HG03280 (cell line): ENCODE measurements around the gene BMP2K.

ENCODE experiments used
- ATAC-seq: cut with Tn5 transposase; IDR thresholded peaks from one replicate; pipeline ENCODE4 v1.9.1; 2021; ENCODE audit warnings: mild to moderate bottlenecking, moderate library complexity; ENCODE audit not compliant: unreplicated experiment

The BMP2K gene

GRCh38 chr4:78763763-78764387 is 12.3 kb upstream of the BMP2K start:
- no peak for ATAC-seq

DNA sequence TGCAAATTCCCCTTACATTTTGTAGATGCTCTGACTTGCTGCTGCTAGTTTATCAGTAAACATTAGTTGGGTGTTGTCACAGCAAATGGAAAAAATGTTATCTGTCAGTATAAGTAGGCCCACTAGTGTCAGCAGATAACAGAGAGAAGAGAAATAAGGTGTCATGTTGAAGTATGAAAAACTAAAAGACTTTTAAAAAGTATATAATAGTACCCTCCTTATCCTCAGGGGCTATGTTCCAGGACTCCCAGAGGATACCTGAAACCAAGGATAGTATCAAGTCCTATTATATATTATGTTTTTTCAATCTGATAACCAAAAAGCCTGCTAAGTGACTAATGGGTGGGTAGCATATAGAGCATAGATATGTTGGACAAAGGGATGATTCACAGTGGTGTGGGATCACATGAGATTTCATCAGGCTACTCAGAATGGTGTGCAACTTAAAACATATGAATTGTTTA is 11.6 kb upstream of the BMP2K start:
- ATAC-seq = no peak

- ATAC-seq = no peak
Observed at GRCh38 chr4:78765432-78766006, 10.6 kb upstream of the BMP2K start.

DNA sequence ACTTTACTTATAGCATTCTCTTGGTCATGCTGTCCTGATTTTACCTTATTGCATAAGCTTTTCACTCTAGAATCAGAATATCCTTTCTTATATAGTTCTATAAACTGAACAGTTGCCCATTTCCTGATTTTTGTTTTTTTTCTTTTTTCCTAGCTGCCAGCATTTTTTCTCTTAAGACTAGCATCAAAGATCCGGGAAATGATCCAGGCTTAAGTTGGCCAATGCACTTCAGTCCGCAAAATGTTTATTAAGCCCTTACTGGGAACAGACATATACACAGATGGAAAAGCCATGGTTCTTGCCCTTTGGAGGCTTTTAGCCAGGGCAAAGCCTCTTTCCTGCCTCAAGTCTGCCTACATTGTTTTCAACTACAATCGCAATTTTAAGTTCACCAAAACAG is 10.1 kb upstream of the BMP2K start:
- ATAC-seq = no peak

GRCh38 chr4:78766650-78767049 is 9.5 kb upstream of the BMP2K start:
- ATAC-seq = peak; percentile 84

GRCh38 chr4:78767350-78767749 is 8.8 kb upstream of the BMP2K start:
- peak; percentile 60 for ATAC-seq

GRCh38 chr4:78768452-78769180 is 7.5 kb upstream of the BMP2K start:
- ATAC-seq = no peak

GRCh38 chr4:78770091-78770642 is 6.0 kb upstream of the BMP2K start:
- no peak for ATAC-seq

DNA sequence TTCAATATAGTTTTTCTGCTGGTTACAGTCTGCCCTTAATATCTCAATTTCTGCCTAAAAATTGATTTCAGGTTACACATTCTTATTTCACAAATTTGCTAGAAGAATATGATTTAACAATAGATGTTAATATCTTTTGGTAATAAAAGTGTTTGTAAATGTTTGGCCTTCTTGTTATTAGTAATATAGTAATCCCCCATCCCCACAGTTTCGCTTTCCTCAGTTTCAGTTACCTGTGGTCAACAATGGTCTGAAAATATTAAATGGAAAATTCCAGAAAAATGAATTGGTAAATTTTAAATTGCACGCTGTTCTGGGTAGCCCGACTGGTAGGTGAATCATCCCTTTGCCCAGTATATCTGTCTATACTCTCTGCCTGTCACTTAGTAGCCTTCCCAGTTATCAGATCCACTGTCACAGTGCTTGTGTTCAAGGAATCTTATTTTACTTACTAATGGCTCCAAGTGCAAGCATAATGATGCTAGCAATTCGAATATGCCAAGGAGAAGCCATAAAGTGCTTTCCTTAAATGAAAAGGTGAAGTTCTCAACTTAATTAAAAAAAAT is 3.5 kb upstream of the BMP2K start:
- no peak for ATAC-seq

DNA sequence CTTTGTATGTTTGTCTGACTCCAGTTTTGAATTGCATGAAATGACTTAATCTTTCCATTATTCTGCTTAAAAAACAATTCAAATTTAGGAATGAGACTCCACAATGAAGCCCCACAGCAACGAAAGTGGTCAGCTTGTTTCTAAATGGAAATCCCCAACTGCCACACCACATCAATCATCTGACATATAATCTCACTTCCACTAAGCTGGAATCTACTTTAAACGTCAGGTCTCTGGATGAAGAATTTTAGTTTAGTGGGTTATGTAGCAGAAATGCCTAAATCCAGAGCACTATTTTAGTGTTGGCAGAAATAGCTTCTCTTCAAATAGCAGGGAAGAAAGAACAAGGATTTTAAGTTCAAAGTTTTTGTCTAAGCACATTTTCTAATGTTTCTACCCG is 1.7 kb upstream of the BMP2K start:
- no peak for ATAC-seq

- peak; percentile 59 for ATAC-seq
Observed at GRCh38 chr4:78775303-78776078, 659 bp upstream of the BMP2K start.

DNA sequence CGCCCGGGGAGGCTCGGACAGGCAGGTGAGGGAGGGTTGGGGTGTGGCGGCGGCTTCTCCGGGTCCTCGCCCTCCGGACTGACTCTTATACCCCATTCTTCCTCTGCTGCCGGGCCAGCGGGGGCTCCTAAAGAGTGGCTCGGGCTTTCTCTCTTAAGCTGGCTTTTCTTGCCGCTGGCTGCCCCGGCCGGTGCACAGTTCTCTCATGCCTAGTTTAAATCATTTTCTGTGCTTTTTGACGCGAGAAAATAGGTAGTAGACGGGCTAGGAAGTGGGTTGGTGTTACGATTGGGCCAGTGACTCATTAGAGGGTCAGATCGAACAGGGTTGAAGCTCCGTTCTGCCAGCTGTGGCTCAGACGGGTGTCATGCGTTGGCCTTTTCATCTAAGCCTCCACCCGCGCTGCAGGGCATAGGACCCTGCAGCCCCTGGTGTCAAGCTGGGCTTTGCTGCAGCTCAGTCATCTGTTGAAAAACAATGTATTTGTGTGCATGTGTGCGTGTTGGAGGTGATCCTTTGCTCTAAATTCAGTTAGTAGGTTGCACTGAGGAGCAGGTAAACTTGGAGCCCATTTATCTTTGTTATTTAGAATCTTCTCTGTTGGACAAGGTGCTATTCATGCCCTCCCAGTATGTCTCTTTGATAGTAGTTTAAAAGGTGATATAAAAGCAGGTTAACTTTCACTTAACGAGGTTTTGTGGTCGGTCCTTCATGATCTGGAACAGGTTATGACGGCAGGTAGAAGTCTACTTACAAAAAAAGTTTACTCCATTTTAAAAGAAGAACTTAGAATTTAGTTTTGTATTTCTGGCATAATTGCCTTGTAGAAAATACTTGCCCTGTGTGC is 802 bp downstream of the BMP2K start:
- ATAC-seq = peak; percentile 28

GRCh38 chr4:78777576-78777940 is 1.4 kb downstream of the BMP2K start:
- ATAC-seq = no peak

DNA sequence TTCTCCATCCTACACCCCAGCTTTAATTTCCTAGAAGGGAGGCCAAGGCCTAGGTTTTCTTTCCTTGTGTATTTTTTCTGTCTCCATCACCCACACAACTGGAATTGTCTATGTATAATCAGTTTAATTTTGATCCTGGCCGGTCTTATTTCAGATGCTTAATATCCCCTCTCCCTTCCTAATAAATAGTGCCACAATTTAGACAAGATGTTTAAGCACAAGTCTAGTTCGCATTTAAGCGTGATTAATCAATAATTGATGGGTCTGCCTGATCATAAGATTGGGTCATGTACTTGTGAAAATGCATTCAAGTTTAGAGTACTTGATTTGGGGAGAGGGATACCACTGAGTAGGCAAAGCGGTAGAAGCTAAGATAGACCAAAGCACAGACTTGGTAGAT is 2.4 kb downstream of the BMP2K start:
- no peak for ATAC-seq

DNA sequence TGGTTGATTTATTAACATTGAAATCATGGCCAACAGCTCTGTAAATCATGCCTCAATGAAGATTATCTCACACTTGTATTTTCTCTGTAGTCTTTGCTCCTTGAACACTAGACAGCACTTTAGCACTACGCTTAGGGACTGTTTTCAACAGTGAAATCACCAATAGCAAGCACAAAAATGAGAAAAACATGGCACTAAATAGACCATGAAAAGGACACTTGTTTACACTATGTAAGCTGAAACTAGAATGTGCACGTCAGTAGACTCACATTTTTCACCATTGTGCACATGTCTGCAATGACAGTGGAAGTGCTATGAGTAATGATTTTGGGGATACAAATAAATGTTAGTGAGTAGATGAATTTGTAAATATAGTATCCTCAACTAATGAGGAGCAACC is 3.1 kb downstream of the BMP2K start:
- no peak for ATAC-seq

DNA sequence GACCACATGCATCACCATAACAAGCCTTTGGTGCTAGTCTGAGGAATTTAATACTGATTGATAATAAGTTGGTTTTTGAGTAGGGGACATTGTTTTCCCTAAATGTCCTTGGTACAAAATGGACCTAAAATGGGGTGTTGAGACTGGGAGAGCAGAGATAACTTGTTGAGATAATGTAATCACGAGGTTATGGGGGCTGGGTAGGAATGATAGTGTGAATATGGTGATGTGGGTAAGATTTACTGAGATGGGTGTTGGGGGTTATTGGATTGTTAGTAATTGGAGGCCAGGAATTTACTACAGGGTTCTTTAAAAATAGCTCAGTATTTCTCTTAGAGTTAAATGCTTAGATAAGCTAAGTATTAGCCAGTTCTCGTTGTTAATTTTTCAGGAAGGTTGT is 3.9 kb downstream of the BMP2K start:
- no peak for ATAC-seq

GRCh38 chr4:78781139-78781538 is 5.0 kb downstream of the BMP2K start:
- no peak for ATAC-seq

GRCh38 chr4:78781924-78782323 is 5.8 kb downstream of the BMP2K start:
- ATAC-seq = no peak

DNA sequence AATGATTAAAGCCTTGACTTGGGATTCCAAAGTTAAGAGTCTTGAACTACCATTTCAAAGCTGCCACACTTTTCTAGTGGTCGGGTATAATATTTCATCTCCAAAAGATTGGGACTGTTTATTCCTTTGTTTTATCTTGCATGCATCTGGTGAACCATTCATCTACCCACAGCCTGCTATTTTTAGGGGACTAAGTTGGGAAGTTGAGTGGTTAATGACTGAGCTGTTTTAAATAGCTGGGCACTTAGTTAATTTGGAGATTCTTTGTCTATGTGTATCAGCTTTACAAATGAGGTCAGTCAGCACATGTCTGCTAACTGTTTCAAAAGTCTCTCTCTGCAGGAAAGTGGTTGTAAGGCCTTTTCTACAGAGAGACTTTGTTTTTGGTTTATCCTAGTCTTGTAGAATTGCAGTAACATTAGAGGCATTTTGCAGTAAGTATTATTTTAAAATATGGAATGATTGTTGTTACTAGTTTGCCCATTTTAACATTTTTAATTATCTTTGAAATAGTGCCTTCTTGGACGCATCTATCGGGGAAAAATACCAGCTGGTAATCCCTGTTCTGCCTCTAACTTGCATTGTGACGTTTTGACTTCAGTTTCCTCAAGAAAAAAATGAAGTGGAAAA is 8.2 kb downstream of the BMP2K start:
- ATAC-seq = no peak
